HG02571 (cell line): ENCODE results near the gene GSS.
"Not testable (repeated sequence)": the region's sequence is repeated elsewhere in the genome, so short reads cannot be mapped to it uniquely, and the experiment has no call there.

ENCODE experiments used
- ATAC-seq: cut with Tn5 transposase; IDR thresholded peaks from one replicate; pipeline ENCODE4 v1.9.1; 2021; ENCODE audit warnings: mild to moderate bottlenecking, moderate library complexity; ENCODE audit not compliant: unreplicated experiment

Gene GSS

GRCh38 chr20:34915749-34916455, 39.7 kb downstream of the GSS start:
- ATAC-seq, result no peak

DNA sequence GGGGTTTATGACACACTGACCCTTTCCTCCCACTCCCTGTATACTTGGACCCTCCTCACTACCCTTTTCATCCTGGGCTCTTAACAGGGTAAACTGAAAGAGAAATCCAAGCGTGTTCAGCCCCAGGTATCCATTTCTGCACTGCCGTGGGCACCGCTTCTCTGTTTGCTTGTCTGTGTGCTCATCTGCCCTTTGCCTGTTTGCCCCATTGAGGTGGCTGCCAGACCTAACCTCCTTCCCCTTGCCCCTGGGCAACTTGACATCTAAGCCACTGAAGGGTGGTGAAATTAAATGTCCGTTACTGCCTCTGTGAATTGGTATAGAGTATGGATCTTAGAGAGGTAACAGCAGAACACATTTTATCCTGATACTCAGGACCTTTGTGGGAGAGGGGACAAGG, 40.5 kb downstream of the GSS start:
- no peak for ATAC-seq

DNA sequence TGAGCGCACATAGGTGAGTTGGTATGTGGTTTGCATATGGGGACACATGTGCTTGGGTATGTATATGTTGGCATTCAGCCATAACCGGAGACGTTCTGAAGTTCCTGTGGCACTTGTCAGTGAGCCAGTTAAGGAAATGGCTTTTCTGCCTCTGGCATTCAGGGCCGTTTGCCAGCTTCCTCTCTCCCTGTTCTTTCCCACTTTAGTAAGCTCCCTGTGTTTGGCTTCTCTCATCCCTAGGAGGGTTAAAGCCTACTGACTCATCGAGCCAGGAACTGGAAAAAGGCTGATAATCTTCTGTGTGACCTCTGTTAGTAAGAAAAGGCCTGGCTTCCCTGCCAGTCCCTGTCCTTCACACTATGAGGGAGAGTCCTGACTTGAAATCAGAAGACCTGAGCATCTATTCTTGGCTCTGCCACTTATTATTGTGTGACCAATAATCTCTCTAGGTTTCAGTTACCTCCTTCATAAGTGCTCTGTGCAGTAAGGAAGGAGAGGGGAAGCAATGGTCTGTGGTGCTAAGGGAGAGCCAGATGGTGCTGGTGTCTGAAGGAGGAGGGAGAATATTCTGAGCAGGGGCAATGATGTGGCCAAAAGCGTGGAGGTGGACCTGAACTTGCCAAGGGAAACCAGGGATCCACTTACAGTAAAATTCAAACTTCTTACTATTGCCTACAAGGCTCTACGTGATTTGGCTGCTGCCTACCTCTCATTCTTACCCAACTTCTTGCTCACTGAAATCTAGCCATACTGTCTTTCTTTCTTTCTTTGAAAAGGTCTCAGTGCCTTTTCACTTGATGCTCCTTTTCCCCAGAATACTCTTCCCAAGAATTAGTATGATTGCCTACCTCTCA, 47.8 kb downstream of the GSS start:
- ATAC-seq, result no peak

GRCh38 chr20:34904202-34904621, 51.4 kb downstream of the GSS start:
- no peak for ATAC-seq

DNA sequence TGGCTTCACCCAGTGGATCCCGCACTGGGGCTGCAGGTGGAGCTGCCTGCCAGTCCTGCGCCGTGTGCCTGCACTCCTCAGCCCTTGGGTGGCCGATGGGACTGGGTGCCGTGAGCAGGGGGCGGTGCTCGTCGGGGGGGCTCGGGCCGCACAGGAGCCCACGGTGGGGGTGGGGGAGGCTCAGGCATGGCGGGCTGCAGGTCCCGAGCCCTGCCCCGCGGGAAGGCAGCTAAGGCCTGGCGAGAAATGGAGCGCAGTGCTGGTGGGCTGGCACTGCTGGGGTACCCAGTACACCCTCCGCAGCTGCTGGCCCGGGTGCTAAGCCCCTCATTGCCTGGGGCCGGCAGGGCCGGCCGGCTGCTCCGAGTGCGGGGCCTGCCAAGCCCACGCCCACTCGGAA, 56.9 kb downstream of the GSS start:
- not testable (repeated sequence) for ATAC-seq

- not testable (repeated sequence) for ATAC-seq
Measured at GRCh38 chr20:34898129-34898528, 57.5 kb downstream of the GSS start.

- no peak for ATAC-seq
Measured at GRCh38 chr20:34896086-34896621, 59.5 kb downstream of the GSS start.

DNA sequence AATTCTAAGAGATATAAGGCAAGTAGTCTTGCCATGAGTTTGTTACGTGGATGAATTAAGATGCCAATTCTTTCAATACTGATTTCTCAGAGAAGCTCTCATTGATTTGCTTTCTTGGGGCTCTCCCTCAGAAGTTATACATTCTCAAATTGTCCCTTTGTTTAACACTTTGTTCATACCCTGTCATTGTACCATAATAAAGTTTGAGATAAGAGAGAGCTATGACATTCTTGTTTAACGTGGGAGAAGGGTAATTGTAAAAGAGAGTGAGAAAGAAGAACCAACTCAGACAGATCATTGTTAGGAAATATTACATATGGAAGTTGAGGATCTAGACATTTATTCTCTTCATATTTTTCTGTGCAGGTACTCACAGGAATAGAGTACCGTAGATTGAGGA, 60.1 kb downstream of the GSS start:
- ATAC-seq, result no peak

DNA sequence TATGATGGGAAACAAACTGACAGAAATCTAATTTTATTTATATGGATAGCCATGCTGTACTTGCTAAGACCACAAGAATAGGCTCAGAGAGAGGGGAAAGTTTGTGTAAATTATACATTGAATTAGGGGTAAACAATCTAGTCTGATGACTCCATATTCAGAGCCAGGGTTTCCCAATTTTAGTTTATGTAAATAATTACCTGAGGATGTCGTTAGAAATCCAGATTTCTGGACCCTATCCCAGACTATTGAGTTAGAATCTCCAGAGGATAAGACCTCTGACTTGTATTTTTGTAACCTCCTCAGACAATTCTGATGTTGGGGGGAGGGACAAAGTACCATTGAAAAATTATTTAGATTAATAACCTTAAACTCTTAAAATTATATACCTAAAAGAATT, 60.9 kb downstream of the GSS start:
- ATAC-seq, result no peak

DNA sequence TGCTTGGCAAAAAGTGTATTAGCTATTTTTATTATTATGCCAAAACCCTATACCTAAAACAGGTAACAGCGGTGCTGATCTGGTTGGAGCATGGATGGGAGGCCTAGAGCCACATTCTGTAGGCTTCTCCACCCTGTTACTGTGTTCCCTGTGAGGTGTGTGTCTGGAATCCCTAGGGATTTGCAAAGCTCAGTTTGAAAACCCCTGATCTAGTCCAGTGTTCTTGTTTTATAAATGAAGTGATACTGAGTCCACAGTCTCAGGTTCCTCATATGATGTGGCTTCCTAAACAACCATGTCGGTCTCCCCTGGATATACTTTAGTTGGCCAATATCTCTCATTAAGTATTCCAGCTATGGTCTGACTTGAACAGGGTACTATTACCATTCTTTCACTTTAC, 62.9 kb downstream of the GSS start:
- ATAC-seq, result no peak

GRCh38 chr20:34891166-34892062, 64.2 kb downstream of the GSS start:
- ATAC-seq, result no peak

GRCh38 chr20:34888468-34888867, 67.1 kb downstream of the GSS start:
- ATAC-seq, result no peak

DNA sequence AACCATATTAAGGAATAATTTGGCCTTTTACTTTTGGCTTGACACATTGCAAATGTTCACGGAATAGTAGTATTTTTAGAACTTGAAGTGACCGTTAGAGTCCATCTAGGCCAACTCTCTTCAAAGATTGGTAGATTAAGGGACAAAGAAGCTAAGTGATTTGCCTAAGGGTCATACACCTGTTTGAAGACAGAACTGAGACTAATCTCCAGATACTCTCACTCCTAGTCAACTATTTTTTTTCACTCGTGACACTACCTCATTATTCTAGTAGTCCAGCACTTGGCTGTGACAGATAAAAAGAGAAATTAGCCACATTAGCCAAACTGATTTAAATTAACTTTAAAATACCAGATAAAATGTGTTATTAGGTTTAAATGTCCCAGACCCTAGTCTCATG, 68.6 kb downstream of the GSS start:
- no peak for ATAC-seq

DNA sequence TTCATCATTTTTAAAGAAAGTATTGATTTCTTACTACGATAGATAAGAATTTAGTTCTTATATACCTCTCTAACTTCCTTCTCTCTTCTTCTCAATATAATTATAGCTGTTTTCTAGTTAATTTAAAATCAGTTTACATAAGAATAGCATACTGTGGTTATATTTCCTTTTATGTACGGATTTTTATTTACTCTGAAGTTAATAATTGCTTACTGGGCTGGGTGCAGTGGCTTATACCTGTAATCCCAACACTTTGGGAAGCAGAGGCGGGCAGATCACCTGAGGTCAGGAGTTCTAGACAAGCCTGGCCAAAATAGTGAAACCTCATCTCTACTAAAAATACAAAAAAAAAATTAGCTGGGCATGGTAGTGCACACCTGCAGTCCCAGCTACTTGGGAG, 69.5 kb downstream of the GSS start:
- ATAC-seq, result no peak

- no peak for ATAC-seq
Measured at GRCh38 chr20:34884260-34884659, 71.3 kb downstream of the GSS start.

DNA sequence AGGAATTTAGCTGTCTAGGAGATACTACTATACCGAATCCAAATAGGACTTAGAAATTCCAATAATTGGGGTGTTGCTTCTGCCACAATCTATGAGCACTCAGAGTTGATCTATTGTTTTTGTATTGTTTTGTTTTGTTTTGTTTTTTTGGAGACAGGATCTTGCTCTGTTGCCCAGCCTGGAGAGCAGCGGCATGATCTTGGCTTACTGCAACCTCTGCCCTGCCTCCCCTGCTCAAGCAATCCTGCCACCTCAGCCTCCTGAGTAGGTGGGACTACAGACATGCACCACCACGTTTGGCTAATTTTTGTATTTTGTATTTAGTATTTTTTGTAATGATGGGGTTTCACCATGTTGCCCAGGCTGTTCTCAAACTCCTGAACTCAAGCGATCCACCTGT, 71.8 kb downstream of the GSS start:
- ATAC-seq, result no peak

GRCh38 chr20:34883087-34883688, 72.4 kb downstream of the GSS start:
- no peak for ATAC-seq

DNA sequence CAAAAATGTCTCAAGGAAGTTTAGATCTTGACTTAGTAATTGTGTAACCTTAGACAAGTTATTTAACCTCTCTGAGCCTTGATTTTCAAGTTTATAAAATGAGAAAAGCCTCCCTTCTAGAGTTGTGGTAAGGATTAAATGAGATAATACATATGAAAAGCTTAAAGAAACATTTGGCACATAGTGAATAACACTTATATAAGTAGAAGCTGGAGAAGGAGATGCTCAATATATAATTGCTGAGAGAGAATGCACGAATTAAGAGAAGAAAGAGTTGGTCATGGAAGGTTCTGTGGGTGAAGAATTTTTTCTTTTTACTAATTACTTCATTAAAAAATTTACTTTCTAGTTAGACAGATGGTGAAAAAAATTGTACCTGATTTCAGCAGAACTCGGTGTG, 73.9 kb downstream of the GSS start:
- no peak for ATAC-seq

DNA sequence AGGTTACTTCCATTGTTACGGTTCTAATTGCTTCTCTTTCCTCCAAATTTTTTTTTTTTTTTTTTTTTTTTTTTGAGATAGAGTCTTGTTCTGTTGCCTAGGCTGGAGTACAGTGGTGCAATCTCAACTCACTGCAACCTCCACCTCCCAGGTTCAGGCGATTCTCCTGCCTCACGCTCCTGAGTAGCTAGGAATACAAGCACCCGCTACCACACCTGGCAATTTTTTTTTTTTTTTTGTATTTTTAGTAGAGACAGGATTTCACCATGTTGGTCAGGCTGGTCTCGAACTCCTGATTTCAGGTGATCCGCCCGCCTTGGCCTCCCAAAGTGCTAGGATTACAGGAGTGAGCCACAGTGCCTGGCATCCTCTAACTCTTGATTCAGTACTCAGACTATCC, 74.6 kb downstream of the GSS start:
- ATAC-seq, result not testable (repeated sequence)

GRCh38 chr20:34880215-34880850, 75.3 kb downstream of the GSS start:
- no peak for ATAC-seq
